ENCODE measurements around the gene PKHD1. TPM values are rescaled to one million over a fixed set of nuclear protein-coding genes. Genes with fewer than 3 reads are reported as not detected.

Gene PKHD1, protein sequence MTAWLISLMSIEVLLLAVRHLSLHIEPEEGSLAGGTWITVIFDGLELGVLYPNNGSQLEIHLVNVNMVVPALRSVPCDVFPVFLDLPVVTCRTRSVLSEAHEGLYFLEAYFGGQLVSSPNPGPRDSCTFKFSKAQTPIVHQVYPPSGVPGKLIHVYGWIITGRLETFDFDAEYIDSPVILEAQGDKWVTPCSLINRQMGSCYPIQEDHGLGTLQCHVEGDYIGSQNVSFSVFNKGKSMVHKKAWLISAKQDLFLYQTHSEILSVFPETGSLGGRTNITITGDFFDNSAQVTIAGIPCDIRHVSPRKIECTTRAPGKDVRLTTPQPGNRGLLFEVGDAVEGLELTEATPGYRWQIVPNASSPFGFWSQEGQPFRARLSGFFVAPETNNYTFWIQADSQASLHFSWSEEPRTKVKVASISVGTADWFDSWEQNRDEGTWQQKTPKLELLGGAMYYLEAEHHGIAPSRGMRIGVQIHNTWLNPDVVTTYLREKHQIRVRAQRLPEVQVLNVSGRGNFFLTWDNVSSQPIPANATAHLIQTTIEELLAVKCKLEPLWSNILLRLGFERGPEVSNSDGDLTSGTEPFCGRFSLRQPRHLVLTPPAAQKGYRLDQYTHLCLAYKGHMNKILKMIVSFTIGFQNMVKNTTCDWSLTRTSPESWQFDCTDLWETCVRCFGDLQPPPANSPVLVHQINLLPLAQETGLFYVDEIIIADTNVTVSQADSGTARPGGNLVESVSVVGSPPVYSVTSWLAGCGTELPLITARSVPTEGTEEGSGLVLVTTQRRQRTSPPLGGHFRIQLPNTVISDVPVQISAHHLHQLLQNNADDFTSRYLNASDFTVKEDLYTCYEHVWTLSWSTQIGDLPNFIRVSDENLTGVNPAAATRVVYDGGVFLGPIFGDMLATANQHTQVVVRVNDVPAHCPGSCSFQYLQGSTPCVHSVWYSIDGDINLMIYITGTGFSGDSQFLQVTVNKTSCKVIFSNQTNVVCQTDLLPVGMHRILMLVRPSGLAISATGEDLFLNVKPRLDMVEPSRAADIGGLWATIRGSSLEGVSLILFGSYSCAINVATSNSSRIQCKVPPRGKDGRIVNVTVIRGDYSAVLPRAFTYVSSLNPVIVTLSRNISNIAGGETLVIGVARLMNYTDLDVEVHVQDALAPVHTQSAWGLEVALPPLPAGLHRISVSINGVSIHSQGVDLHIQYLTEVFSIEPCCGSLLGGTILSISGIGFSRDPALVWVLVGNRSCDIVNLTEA (N-terminal part only)
- total RNA-seq (2016; rRNA removed; fragmentation: Illumina TruSeq; extraction: Trizol), result 0.10 and 0.13 TPM in 2 replicates
- total RNA-seq (2016; cell fraction: cytosol; rRNA removed; fragmentation: Illumina TruSeq; extraction: Trizol; ENCODE audit: low read depth), result under 0.01 and 0.10 TPM in 2 replicates
- 0.03 and 0.15 TPM in 2 replicates for total RNA-seq (2016; cell fraction: insoluble cytoplasmic fraction; rRNA removed; fragmentation: Illumina TruSeq; extraction: Trizol)
- 0.07 and 0.09 TPM in 2 replicates for total RNA-seq (2016; cell fraction: membrane; rRNA removed; fragmentation: Illumina TruSeq; extraction: Trizol)
- 0.31 and 0.43 TPM in 2 replicates for total RNA-seq (2016; cell fraction: nucleus; rRNA removed; fragmentation: Illumina TruSeq; extraction: Trizol)
- polyA plus RNA-seq (2011; rRNA removed), result 0.01 TPM in 2 replicates
- under 0.01 and 0.01 TPM in 2 replicates for polyA plus RNA-seq (2011; cell fraction: cytosol; rRNA removed)
- 0.03 TPM in 2 replicates for polyA plus RNA-seq (2011; cell fraction: nucleus; rRNA removed)
- polyA plus RNA-seq (2012), result 0.01 and 0.04 TPM in 2 replicates
- polyA plus RNA-seq (2016; cell fraction: cytosol; fragmentation: Illumina TruSeq; extraction: Trizol; ENCODE audit: low read depth), result not detected in 2 replicates
- 0.03 TPM in 1 of 2 replicates, not detected in the other for polyA plus RNA-seq (2016; cell fraction: insoluble cytoplasmic fraction; fragmentation: Illumina TruSeq; extraction: Trizol; ENCODE audit: low read depth)
- not detected in 2 replicates for polyA plus RNA-seq (2016; cell fraction: membrane; fragmentation: Illumina TruSeq; extraction: Trizol; ENCODE audit: low read depth)
- 0.07 and 0.16 TPM in 2 replicates for polyA plus RNA-seq (2016; cell fraction: nucleus; fragmentation: Illumina TruSeq; extraction: Trizol; ENCODE audit: insufficient read depth, low read depth)
- polyA minus RNA-seq (2011; rRNA and poly(A)+ RNA removed; ENCODE audit: low replicate concordance), result 0.02 TPM in 1 of 2 replicates, not detected in the other
- polyA minus RNA-seq (2011; cell fraction: cytosol; rRNA and poly(A)+ RNA removed), result not detected in 2 replicates
- 0.12 and 0.13 TPM in 2 replicates for polyA minus RNA-seq (2011; cell fraction: nucleus; rRNA and poly(A)+ RNA removed)
- Bru-seq, nascent RNA, result percentile 6 among the genes with signal in this experiment
- BruChase-seq, experiment 1, labeled RNA remaining after a 6-hour chase, result percentile 4 among the genes with signal in this experiment
- BruChase-seq, experiment 2, labeled RNA remaining after a 2-hour chase, result percentile 7 among the genes with signal in this experiment
- long read RNA-seq, experiment 1, result 0 reads
- long read RNA-seq, experiment 2, result 0 reads

GRCh38 chr6:52087498-52087999, at the start of gene PKHD1:
PKHD1 (minus strand) TSS chr6:52087613; CDS start chr6:52084933, 2,680 bp downstream.
- POLR2A ChIA-PET, result no interaction called here
- Histone ChIP-seq H3K27ac (ENCODE audit: extremely low read length, insufficient read depth, low read length) (no peak within 1 kb of the TSS), H3K4me3 (replicated peaks in 1 of 3; ENCODE audit: insufficient read depth in 1 of 3, low read depth in 2 of 3, low read length in 3 of 3) (peak within 1 kb of the TSS in 1 of 3 experiments; percentile 20; a peak in 1 of 6 replicates), H3K36me3 (replicated peaks in 1 of 2; ENCODE audit: control insufficient read depth in 1 of 2, insufficient read depth in 2 of 2, low read length in 2 of 2) (no peaks in the 10 kb centered on the region), H3K27me3 (ENCODE audit: control insufficient read depth in 1 of 2, insufficient read depth in 2 of 2, low read length in 2 of 2) (no peaks in the 10 kb centered on the region), H3K79me2 (ENCODE audit: insufficient read depth, low read length) (no peaks in the 10 kb centered on the region), H3K9ac (ENCODE audit: insufficient read depth, low read depth, low read length) (peak within 1 kb of the TSS; percentile 9; the same call in 1 of the 2 replicates), H3K4me2 (ENCODE audit: low read depth, low read length) (peak within 1 kb of the TSS; percentile 67), H4K20me1 (ENCODE audit: insufficient read depth, low read length) (no peaks in the 10 kb centered on the region), H2AFZ (ENCODE audit: low read length) (peak within 1 kb of the TSS; percentile 57), H3K9me3 (ENCODE audit: low read length) (no peaks in the 10 kb centered on the region), H3K4me1 (ENCODE audit: insufficient read depth, low read length) (peaks cover 24% of the 10 kb centered on the region)
- intact Hi-C loops (cut with micrococcal nuclease; ENCODE audit: unreplicated experiment) (loop anchor here (2.0 to 10.0 kb wide), 2 partner anchors 143 to 177 kb away; no protein-coding TSS in a partner anchor), in situ Hi-C loops (cut with HindIII; ENCODE audit: extremely low pct_ligation_motif_present, low pct_unique_long_range_greater_than_20kb) (no loop called here)
- FAIRE-seq (peak; percentile 95), DNase-seq (ENCODE audit: low spot score) (peak; percentile 55), ATAC-seq (peak; percentile 96)
- 2% methylated on average over 7 of the region's 7 CpGs for WGBS (ENCODE audit: low lambda C conversion rate)
- no TSS peak for BruUV-seq (replicated peaks)
- CTCF ChIA-PET (ENCODE audit: low intra/inter-chr PET ratio, low total read pairs), result interaction anchor here (1.1 kb wide), 1 partner anchor 176 kb away, joined by 3 read pairs; no protein-coding TSS in a partner anchor
- TF ChIP-seq, protein P1, sequence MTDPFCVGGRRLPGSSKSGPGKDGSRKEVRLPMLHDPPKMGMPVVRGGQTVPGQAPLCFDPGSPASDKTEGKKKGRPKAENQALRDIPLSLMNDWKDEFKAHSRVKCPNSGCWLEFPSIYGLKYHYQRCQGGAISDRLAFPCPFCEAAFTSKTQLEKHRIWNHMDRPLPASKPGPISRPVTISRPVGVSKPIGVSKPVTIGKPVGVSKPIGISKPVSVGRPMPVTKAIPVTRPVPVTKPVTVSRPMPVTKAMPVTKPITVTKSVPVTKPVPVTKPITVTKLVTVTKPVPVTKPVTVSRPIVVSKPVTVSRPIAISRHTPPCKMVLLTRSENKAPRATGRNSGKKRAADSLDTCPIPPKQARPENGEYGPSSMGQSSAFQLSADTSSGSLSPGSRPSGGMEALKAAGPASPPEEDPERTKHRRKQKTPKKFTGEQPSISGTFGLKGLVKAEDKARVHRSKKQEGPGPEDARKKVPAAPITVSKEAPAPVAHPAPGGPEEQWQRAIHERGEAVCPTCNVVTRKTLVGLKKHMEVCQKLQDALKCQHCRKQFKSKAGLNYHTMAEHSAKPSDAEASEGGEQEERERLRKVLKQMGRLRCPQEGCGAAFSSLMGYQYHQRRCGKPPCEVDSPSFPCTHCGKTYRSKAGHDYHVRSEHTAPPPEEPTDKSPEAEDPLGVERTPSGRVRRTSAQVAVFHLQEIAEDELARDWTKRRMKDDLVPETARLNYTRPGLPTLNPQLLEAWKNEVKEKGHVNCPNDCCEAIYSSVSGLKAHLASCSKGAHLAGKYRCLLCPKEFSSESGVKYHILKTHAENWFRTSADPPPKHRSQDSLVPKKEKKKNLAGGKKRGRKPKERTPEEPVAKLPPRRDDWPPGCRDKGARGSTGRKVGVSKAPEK (CRISPR knock-in tag; IDR thresholded peaks at IDR 0.05; ENCODE audit: borderline replicate concordance), result no peak
- TF ChIP-seq FOXC1 (CRISPR knock-in tag; IDR thresholded peaks at IDR 0.05; ENCODE audit: borderline replicate concordance) (no peak), ZNF30 (CRISPR knock-in tag; IDR thresholded peaks at IDR 0.05) (no peak), CHD4 (IDR thresholded peaks at IDR 0.05; ENCODE audit: borderline replicate concordance, low read length) (no peak), TEAD3 (CRISPR knock-in tag; optimal IDR thresholded peaks at IDR 0.05; ENCODE audit: borderline replicate concordance) (peak; percentile 3), HNF1B (CRISPR knock-in tag; IDR thresholded peaks at IDR 0.05) (peak; percentile 78), ETV5 (CRISPR knock-in tag; IDR thresholded peaks at IDR 0.05; ENCODE audit: borderline replicate concordance) (no peak), SRF (IDR thresholded peaks at IDR 0.05; ENCODE audit: low read depth, low read length) (no peak)

All from HepG2 (cell line).